NB4 (cell line): ENCODE data around the gene SUSD6.
"Not testable (repeated sequence)": the region's sequence is repeated elsewhere in the genome, so short reads cannot be mapped to it uniquely, and the experiment has no call there.

Experiments
- MYC ChIP-seq: IDR thresholded peaks from 2 replicates; pipeline ENCODE4 v1.6.1; 2011; ENCODE audit warnings: low read depth, low read length
- POLR2A ChIP-seq: IDR thresholded peaks from 2 replicates; pipeline ENCODE4 v1.6.1; 2011; ENCODE audit warnings: mild to moderate bottlenecking; ENCODE audit not compliant: insufficient read length; ENCODE audit errors: extremely low read depth

DNA sequence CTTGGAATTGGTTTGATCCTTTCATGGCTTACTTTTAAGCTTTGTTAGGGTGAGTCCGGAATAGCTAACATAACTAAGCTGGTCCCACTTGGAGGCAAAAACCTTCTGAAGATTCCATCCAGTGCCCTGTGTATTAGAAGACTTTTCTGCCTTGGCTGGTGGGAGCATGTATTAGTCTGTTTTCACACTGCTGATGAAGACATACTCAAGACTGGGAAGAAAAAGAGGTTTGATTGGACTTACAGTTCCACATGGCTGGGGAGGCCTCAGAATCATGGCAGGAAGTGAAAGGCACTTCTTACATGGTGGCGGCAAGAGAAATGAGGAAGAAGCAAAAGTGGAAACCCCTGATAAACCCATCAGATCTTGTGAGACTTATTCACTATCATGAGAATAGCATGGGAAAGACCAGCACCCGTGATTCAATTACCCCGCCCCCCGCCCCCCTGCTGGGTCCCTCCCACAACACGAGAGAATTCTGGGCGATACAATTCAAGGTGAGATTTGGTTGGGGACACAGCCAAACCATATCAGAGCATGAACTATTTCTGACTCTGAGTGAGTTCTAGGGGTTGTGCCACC is 30.9 kb downstream of the SUSD6 start:
- not testable (repeated sequence) for TF ChIP-seq MYC, POLR2A
